HFFc6 (cell line): ENCODE measurements around the gene PPARA. TPM values are rescaled to one million over a fixed set of nuclear protein-coding genes. Genes with fewer than 3 reads are reported as not detected.
A peak's percentile ranks its signal among the peaks of the same experiment; 100 is the strongest.

ENCODE experiments used
- DNase-seq: peaks from one replicate; pipeline ENCODE4 v3.0.0-alpha.2; 2018
- H3K27ac Mint-ChIP-seq: 2 replicates; pipeline ENCODE4 v1.8.0; 2020; ENCODE audit warnings: mild to moderate bottlenecking, mixed read lengths
- H3K27me3 Mint-ChIP-seq: 2 replicates; pipeline ENCODE4 v1.8.0; 2021; ENCODE audit warnings: mild to moderate bottlenecking, moderate library complexity, mixed read lengths; ENCODE audit not compliant: insufficient read depth
- H3K36me3 Mint-ChIP-seq: 2 replicates; pipeline ENCODE4 v1.8.0; 2021; ENCODE audit warnings: low read depth, mixed read lengths
- H3K4me1 Mint-ChIP-seq: 2 replicates; pipeline ENCODE4 v1.8.0; 2020; ENCODE audit warnings: low read depth, mixed read lengths
- H3K4me3 Mint-ChIP-seq: 2 replicates; pipeline ENCODE4 v1.8.0; 2020; ENCODE audit warnings: mild to moderate bottlenecking, moderate library complexity, mixed read lengths
- H3K9me3 Mint-ChIP-seq: 2 replicates; pipeline ENCODE4 v1.8.0; 2020; ENCODE audit warnings: mild to moderate bottlenecking, mixed read lengths
- CTCF ChIP-seq: fragments of 200-600 bp; sonication (generic); IDR thresholded peaks from 2 replicates; pipeline ENCODE4 v1.5.0; 2021; ENCODE audit warnings: antibody characterized with exemption, mild to moderate bottlenecking
- total RNA-seq, 6 experiments: library from RNA; stranded (reverse); fragmentation: NEBNext Ultra II Directional; extraction: Animal tissue kit (Norgen Biotek cat#: 25700); gene quantifications; 2 replicates in 1 of 6; 3 replicates in 5 of 6; pipeline ENCODE4 v1.2.3, GENCODE V29; 2021

Gene PPARA
- total RNA-seq, 6 experiments from 2014 or later: 14.1 to 16.0 (median 15.1) TPM

GRCh38 chr22:46250783-46251125 is 100.4 kb downstream of the PPARA start:
- DNase-seq: no peak
- Mint-ChIP-seq H3K9me3 (no peaks in the 10 kb centered on the region), H3K27me3 (no peaks in the 10 kb centered on the region; the same call in 1 of the 2 replicates), H3K27ac (peak overlapping the region; percentile 66), H3K36me3 (0 out of 2 replicates have a peak, but pooled peaks cover 5% of the 10 kb centered on the region), H3K4me1 (peaks cover 30% of the 10 kb centered on the region), H3K4me3 (peak overlapping the region; percentile 85)
- no peak for TF ChIP-seq CTCF

GRCh38 chr22:46251266-46251665 is 100.9 kb downstream of the PPARA start:
- no peak for TF ChIP-seq CTCF
- Mint-ChIP-seq H3K4me1 (peaks cover 33% of the 10 kb centered on the region), H3K27me3 (no peaks in the 10 kb centered on the region; the same call in 1 of the 2 replicates), H3K27ac (peak overlapping the region; percentile 66; the same call in 1 of the 2 replicates), H3K36me3 (0 out of 2 replicates have a peak, but pooled peaks cover 5% of the 10 kb centered on the region), H3K4me3 (peak overlapping the region; percentile 85), H3K9me3 (no peaks in the 10 kb centered on the region)
- DNase-seq: no peak

- no peak for TF ChIP-seq CTCF
- H3K4me1 Mint-ChIP-seq: peaks cover 40% of the 10 kb centered on the region
- H3K4me3 Mint-ChIP-seq: peak overlapping the region; percentile 85; the same call in 1 of the 2 replicates
- no peak for DNase-seq
- H3K27me3 Mint-ChIP-seq: no peaks in the 10 kb centered on the region; the same call in 1 of the 2 replicates
- 0 out of 2 replicates have a peak, but pooled peaks cover 5% of the 10 kb centered on the region for H3K36me3 Mint-ChIP-seq
- H3K27ac Mint-ChIP-seq: no peak overlapping the region
- no peaks in the 10 kb centered on the region for H3K9me3 Mint-ChIP-seq
Observed at GRCh38 chr22:46251816-46252380, 101.6 kb downstream of the PPARA start.

- TF ChIP-seq CTCF: no peak
- Mint-ChIP-seq H3K27ac (peak overlapping the region; percentile 56), H3K36me3 (peaks cover 6% of the 10 kb centered on the region; the same call in 1 of the 2 replicates), H3K27me3 (peaks cover 26% of the 10 kb centered on the region; the same call in 1 of the 2 replicates), H3K4me3 (no peak overlapping the region), H3K9me3 (peaks cover 5% of the 10 kb centered on the region; the same call in 1 of the 2 replicates), H3K4me1 (peaks cover 31% of the 10 kb centered on the region)
- peak; percentile 55 for DNase-seq
Observed at GRCh38 chr22:46256358-46256958, 106.1 kb downstream of the PPARA start.

GRCh38 chr22:46259374-46259773 is 109.0 kb downstream of the PPARA start:
- TF ChIP-seq CTCF: no peak

More at GRCh38 chr22:46259374-46259773, 109.0 kb downstream of the PPARA start:
- peaks cover 9% of the 10 kb centered on the region; the same call in 1 of the 2 replicates for H3K36me3 Mint-ChIP-seq
- no peak overlapping the region for H3K27ac Mint-ChIP-seq
- no peak for DNase-seq
- H3K27me3 Mint-ChIP-seq: peaks cover 29% of the 10 kb centered on the region
- no peak overlapping the region for H3K4me3 Mint-ChIP-seq
- H3K4me1 Mint-ChIP-seq: peaks cover 19% of the 10 kb centered on the region
- H3K9me3 Mint-ChIP-seq: peaks cover 16% of the 10 kb centered on the region
